HG03520 (cell line): ENCODE data around the gene MMP27.
"Not testable (repeated sequence)": the region's sequence is repeated elsewhere in the genome, so short reads cannot be mapped to it uniquely, and the experiment has no call there.

Experiments
- ATAC-seq: cut with Tn5 transposase; IDR thresholded peaks from one replicate; pipeline ENCODE4 v1.9.1; 2021; ENCODE audit warnings: mild to moderate bottlenecking, moderate library complexity; ENCODE audit not compliant: unreplicated experiment

Gene MMP27

DNA sequence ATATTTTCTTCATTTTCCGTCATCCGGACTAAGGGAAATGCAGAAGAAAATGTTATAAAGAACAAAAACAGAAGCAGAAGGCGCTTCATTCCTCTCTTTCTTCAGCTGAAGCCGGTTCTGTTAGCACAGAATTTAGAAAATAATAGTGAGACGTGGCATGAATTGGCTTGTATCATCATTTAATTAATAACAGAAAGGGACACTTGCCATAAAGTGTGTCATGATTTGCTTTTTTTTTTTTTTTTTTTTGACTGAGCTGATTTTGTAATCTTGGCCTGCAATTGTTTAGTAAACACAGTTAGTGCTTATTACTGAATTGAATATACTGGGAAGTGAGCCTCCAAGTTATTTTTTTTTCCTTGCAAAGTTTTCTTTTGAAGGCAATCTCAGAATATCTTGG is at the start of gene MMP27:
MMP27 (minus strand) TSS at position 144 of the 400 bp plus-strand sequence; CDS start at position 89, 55 bp downstream.
- ATAC-seq = no peak

- ATAC-seq = no peak
Measured at GRCh38 chr11:102753267-102753666, 47.7 kb upstream of the MMP27 start.

- no peak for ATAC-seq
Measured at GRCh38 chr11:102751673-102752072, 46.1 kb upstream of the MMP27 start.

- ATAC-seq = no peak
Measured at GRCh38 chr11:102749101-102749722, 43.6 kb upstream of the MMP27 start.

DNA sequence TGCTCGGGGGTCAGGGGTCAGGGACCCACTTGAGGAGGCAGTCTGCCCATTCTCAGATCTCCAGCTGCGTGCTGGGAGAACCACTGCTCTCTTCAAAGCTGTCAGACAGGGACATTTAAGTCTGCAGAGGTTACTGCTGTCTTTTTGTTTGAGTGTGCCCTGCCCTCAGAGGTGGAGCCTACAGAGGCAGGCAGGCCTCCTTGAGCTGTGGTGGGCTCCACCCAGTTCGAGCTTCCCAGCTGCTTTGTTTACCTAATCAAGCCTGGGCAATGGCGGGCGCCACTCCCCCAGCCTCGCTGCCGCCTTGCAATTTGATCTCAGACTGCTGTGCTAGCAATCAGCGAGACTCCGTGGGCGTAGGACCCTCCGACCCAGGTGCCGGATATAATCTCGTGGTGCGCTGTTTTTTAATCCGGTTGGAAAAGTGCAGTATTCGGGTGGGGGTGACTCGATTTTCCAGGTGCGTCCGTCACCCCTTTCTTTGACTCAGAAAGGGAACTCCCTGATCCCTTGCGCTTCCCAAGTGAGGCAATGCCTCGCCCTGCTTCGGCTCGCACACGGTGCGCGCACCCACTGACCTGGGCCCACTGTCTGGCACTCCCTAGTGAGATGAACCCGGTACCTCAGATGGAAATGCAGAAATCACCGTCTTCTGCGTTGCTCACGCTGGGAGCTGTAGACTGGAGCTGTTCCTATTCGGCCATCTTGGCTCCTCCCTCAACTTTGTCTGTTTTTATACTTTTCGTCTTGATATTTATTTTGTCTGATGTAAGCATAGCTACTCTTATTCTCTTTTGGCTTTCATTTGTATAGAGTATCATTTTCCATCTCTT is 41.4 kb upstream of the MMP27 start:
- ATAC-seq = not testable (repeated sequence)

DNA sequence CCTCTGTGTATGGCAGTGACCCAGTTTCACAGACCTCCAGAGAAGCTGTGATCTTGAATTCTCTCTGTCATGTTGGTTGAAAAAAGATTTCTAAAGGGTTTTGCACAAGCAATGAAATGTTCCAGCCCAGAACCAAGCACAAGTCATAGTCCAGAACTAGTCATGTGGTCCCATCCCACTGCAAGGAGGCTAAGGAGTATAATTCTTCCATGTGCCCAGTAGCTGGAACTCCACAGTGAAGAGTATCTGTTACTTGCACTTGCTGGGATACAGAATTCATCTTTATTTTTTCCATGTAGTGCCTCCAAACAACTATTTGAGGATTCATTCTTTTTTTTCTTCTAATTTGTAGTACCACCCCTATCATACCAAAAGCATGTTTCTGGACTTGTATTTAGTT is 29.1 kb upstream of the MMP27 start:
- ATAC-seq = no peak

GRCh38 chr11:102733232-102733875 is 27.8 kb upstream of the MMP27 start:
- ATAC-seq = peak; percentile 93

GRCh38 chr11:102730944-102731343 is 25.4 kb upstream of the MMP27 start:
- ATAC-seq = not testable (repeated sequence)

DNA sequence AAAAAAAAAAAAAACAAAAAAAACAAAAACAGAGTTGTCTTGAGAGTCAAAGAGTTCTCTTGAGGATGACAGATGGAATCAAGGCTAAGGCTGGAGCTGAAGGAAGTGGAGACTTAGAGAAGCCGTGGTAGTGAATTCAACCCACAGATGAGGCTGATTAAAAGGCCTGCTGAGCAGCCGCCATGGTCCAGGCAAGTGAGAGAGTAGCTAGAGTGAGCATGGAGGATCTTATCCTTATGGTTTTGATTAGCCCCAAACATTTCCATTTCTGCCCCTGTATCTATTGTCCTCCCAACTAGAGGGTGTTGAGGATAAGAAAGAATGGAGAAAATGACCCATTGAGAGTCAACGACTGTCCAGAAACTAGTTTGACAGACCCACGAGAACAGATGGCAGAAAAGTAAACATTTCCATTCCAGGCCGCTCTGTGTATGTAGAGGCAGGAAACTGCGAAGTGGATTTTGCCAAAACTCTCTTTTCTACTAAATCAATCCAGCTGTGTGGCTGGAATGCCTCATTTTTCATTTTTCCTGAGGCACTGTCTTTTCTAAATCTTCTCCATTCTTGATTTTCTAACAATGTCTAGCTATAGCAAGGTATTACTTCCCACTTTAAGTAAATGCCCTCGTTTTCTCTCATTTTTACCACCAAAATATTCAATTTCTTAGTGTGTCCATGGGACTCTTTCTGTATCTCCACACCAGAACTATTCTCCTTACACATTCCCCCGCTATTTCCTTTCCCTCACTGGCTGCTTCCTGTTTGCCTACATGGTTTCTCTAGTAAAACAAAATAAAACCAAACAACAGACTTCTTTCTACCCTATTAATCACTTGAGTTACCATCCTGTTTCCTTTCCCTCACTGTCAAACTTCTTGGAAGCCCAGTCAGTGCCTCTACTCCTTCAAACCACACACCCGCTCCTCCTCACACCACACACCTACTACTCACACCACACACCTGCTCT is 24.6 kb upstream of the MMP27 start:
- ATAC-seq = no peak

DNA sequence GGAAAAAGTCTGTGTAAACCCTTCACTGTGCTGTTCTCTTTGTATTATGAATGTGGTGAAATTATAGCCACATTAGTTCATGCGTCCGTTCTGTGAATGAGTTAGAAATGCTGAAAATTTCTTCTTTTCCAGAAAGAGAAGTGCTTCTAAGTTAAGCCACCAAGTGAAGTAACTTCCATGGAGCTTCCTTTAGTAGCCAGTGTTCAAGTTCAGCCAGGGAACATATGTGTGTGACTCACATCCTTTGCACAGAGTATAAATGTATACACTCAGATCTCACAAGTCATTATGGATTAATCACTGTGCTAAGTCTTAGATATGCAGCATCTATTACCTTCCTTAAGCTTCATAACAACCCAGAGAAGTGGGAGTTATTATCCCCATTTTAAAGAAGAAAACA is 22.3 kb upstream of the MMP27 start:
- no peak for ATAC-seq

- ATAC-seq = no peak
Measured at GRCh38 chr11:102724904-102725500, 19.4 kb upstream of the MMP27 start, which contains the start of gene MMP8. TSS of gene MMP8 (minus strand) at chr11:102724954. CDS start at chr11:102724855, 99 bp downstream.

GRCh38 chr11:102722821-102723220 is 17.3 kb upstream of the MMP27 start:
- ATAC-seq = no peak

- no peak for ATAC-seq
Measured at GRCh38 chr11:102719620-102720277, 14.2 kb upstream of the MMP27 start.

DNA sequence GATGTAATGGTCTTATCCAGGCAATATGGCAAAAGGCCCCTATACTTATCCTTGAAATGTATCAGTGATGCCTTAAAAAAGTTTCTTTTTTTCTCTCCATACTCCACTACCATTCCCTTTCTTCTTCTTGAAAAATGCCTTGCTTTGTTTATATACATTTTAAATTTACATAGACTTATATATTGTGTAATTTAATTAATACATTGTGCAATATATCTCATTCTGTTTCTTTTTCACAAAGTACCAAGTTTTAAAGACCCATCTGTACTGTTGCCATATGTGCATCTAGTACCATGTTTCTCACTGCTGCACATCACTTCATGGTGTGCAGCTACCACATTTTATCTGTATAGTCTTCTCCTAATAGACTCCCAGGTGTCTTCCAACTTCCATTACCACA is 11.7 kb upstream of the MMP27 start:
- ATAC-seq = no peak

DNA sequence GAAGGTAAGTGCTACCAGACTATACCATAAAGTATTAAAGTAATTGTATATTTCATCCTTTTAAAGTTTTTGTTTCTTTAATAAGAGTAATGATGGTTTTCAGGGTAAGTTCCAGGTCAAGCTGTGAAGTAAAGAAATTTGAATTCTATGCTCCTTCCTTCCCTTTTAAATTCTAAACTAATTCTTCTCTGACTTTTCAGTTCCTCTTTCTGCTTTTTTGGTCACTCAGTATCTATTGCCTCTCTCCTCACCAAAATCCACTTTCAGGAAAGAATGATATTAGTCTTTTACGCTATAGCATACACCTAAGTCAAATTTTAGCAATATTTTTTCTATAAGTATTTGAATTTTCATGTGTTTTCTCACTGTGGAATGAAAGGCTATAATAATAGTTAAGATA is 11.0 kb upstream of the MMP27 start:
- peak; percentile 75 for ATAC-seq

GRCh38 chr11:102712137-102712536 is 6.6 kb upstream of the MMP27 start:
- ATAC-seq = no peak

GRCh38 chr11:102709201-102709945 is 3.8 kb upstream of the MMP27 start:
- no peak for ATAC-seq

DNA sequence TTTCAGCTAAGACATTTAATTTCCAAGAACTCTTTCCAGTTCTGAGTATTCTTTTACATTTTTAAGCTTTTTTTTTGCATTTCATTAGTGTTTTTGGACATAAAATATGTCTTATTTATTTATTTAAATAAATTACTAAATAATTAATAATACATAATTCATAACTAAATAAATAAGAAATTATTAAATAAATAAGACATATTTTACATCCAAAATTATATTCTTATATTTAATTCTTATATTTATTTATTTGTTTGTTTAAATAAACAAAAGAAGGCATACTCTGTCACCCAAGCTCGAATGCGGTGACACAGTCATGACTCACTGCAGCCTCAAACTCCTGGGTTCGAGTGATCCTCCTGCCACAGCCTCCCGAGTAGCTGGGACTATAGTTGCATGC is 3.1 kb upstream of the MMP27 start:
- no peak for ATAC-seq

- ATAC-seq = no peak
Measured at GRCh38 chr11:102704841-102705240, 728 bp downstream of the MMP27 start.
